ENCODE measurements around the gene KL.

DNA sequence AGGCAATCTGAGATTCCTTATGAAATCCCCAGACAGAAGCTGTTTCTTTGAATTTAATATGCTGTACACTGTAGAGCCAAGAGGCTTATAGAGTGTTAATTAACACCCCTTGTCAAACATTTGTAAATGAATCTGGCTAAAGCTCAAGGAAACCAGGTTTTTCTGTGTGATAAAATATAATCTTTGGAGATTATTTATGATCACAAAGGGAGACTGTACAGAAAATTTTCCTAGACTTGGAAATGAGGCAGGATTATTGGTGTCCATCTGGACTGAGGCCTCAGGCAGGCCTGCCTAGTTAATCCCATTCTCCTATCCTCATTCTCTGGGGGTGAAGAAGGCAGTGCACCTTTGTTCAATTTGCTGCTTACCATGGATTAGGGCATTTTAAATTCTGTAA, 17.8 kb downstream of the KL start:
- TF ChIP-seq, protein P1, sequence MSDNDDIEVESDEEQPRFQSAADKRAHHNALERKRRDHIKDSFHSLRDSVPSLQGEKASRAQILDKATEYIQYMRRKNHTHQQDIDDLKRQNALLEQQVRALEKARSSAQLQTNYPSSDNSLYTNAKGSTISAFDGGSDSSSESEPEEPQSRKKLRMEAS (IDR thresholded peaks at IDR 0.05): no peak
- TF ChIP-seq YY1 (IDR thresholded peaks at IDR 0.05; ENCODE audit: low read depth): no peak
- no peak for TF ChIP-seq EP300 (IDR thresholded peaks at IDR 0.05; ENCODE audit: borderline replicate concordance)
- no peak for TF ChIP-seq EGR1 (IDR thresholded peaks at IDR 0.05)
- TF ChIP-seq CEBPB (IDR thresholded peaks at IDR 0.05): no peak
- TF ChIP-seq TAF1 (IDR thresholded peaks at IDR 0.05; ENCODE audit: low read depth): no peak
- TF ChIP-seq TCF12 (IDR thresholded peaks at IDR 0.05; ENCODE audit: low read depth): no peak
- no peak for TF ChIP-seq TEAD4 (IDR thresholded peaks at IDR 0.05)

Measured in Ishikawa (cell line).